Neuronal stem cell (in vitro differentiated cells): ENCODE data around the gene MYL10.

Experiments
- DNase-seq: peaks from one replicate; pipeline ENCODE4 v3.0.0-alpha.2; 2013; ENCODE audit warnings: low spot score
- H2AFZ ChIP-seq: one replicate; pipeline ENCODE4 v1.6.1; 2013; ENCODE audit warnings: mild to moderate bottlenecking, low read length, inconsistent platforms
- H2AK5ac ChIP-seq: 2 replicates; pipeline ENCODE4 v1.6.1; 2013; ENCODE audit warnings: low read depth, mild to moderate bottlenecking, inconsistent platforms, low read length, moderate library complexity, mixed read lengths
- H2BK120ac ChIP-seq: 2 replicates; pipeline ENCODE4 v1.6.1; 2013; ENCODE audit warnings: low read depth, mild to moderate bottlenecking, inconsistent platforms, low read length, moderate library complexity, mixed read lengths
- H2BK12ac ChIP-seq: one replicate; pipeline ENCODE4 v1.6.1; 2013; ENCODE audit warnings: low read length, inconsistent platforms
- H2BK15ac ChIP-seq: 2 replicates; pipeline ENCODE4 v1.6.1; 2013; ENCODE audit warnings: mild to moderate bottlenecking, low read length, inconsistent platforms, mixed read lengths
- H2BK5ac ChIP-seq: one replicate; pipeline ENCODE4 v1.6.1; 2013; ENCODE audit warnings: inconsistent platforms, mild to moderate bottlenecking, low read length, moderate library complexity
- H3K14ac ChIP-seq: one replicate; pipeline ENCODE4 v1.6.1; 2013; ENCODE audit warnings: low read length, inconsistent platforms
- H3K18ac ChIP-seq: 2 replicates; pipeline ENCODE4 v1.6.1; 2013; ENCODE audit warnings: low read length, inconsistent platforms
- H3K23ac ChIP-seq: 2 replicates; pipeline ENCODE4 v1.6.1; 2013; ENCODE audit warnings: low read depth, mild to moderate bottlenecking, mixed read lengths, low read length, inconsistent platforms; ENCODE audit not compliant: poor library complexity
- H3K27ac ChIP-seq: replicated peaks from 3 replicates; pipeline ENCODE4 v1.5.1; 2013; ENCODE audit warnings: low read length, inconsistent platforms
- H3K27me3 ChIP-seq, 3 experiments: 2 replicates each; pipeline ENCODE4 v1.6.1; 2013; ENCODE audit warnings: low read length in 3 of 3, mild to moderate bottlenecking in 2 of 3, inconsistent platforms in 1 of 3, low read depth in 1 of 3, mixed read lengths in 1 of 3, moderate library complexity in 1 of 3; ENCODE audit not compliant: control insufficient read depth in 3 of 3, insufficient read depth in 3 of 3
- H3K36me3 ChIP-seq, 2 donors: replicated peaks in 1 of 2; 2 replicates each; pipeline ENCODE4 v1.6.1; 2013; ENCODE audit warnings: low read length in 2 of 2; ENCODE audit not compliant: control insufficient read depth in 2 of 2, insufficient read depth in 2 of 2
- H3K4ac ChIP-seq: 2 replicates; pipeline ENCODE4 v1.6.1; 2013; ENCODE audit warnings: inconsistent platforms, mild to moderate bottlenecking, low read length, moderate library complexity
- H3K4me1 ChIP-seq, 2 donors: 1 replicate in 1 of 2; 2 replicates in 1 of 2; pipeline ENCODE4 v1.6.1; 2013; ENCODE audit warnings: low read length in 2 of 2, low read depth in 1 of 2; ENCODE audit not compliant: control insufficient read depth in 2 of 2, insufficient read depth in 1 of 2
- H3K4me2 ChIP-seq: one replicate; pipeline ENCODE4 v1.6.1; 2013; ENCODE audit warnings: mild to moderate bottlenecking, low read length, inconsistent platforms; ENCODE audit not compliant: insufficient read depth, poor library complexity, severe bottlenecking
- H3K4me3 ChIP-seq, 2 donors: 2 replicates each; pipeline ENCODE4 v1.5.1; 2013; ENCODE audit warnings: low read length in 2 of 2, mild to moderate bottlenecking in 2 of 2, inconsistent platforms in 1 of 2, moderate library complexity in 1 of 2
- H3K79me1 ChIP-seq: one replicate; pipeline ENCODE4 v1.6.1; 2013; ENCODE audit warnings: low read depth, mild to moderate bottlenecking, inconsistent platforms, low read length, moderate library complexity
- H3K9ac ChIP-seq: one replicate; pipeline ENCODE4 v1.6.1; 2013; ENCODE audit warnings: mild to moderate bottlenecking, low read depth, low read length, inconsistent platforms; ENCODE audit not compliant: poor library complexity
- H3K9me3 ChIP-seq, 2 donors: replicated peaks in 1 of 2; 2 replicates each; pipeline versions ENCODE3 to v1.6.1; 2013; ENCODE audit warnings: low read length in 2 of 2, mild to moderate bottlenecking in 2 of 2, inconsistent platforms in 1 of 2, low read depth in 1 of 2, mixed read lengths in 1 of 2, moderate library complexity in 1 of 2; ENCODE audit not compliant: control insufficient read depth in 2 of 2, insufficient read depth in 1 of 2
- H4K8ac ChIP-seq: one replicate; pipeline ENCODE4 v1.6.1; 2013; ENCODE audit warnings: low read depth, mild to moderate bottlenecking, inconsistent platforms, low read length, moderate library complexity
- H4K91ac ChIP-seq: one replicate; pipeline ENCODE4 v1.6.1; 2013; ENCODE audit warnings: low read length, low read depth, mild to moderate bottlenecking, inconsistent platforms; ENCODE audit not compliant: poor library complexity
- WGBS, 2 donors: extraction: QIAGEN DNeasy Blood & Tissue Kit; methylation state at CpG; one replicate each; pipeline ENCODE4 v1.1.7; 2013; ENCODE audit warnings: missing lambda C conversion rate in 2 of 2, mixed read lengths in 1 of 2; ENCODE audit not compliant: insufficient read length in 2 of 2, insufficient replicate concordance in 1 of 2; ENCODE audit errors: extremely low coverage in 2 of 2; 5-methylcytosine and 5-hydroxymethylcytosine counted together

The MYL10 gene

DNA sequence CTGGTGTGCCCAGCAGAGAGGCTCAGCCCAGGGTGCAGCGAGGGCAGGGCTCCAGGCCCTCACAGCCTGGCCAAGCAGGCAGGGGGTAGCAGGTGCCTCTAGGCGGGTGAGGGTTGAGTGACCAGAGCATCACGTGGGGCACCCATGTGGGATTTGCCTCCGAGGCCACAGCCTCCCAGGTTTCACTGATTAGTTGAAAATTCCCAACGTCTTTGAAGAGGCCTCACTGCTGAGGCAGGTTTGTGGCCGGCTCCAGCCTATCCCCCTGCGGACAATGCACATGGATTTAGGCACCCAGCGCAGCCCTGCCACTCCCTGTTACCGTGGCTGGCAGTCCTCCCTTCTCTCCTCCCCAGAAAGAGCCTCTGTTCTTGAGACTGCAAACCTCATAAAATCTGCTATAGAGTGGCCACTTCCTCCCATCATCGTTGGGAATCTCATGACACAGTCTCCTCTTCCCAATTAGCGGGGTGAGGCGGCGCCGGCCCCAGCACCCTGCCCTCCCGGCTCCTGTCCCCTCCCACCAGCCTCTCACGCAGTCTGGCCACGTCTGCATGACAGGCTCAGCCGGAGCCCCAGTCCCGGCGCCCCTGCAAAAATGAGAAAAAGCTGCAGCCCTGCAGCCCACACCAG is 10.8 kb downstream of the MYL10 start:
- H4K8ac ChIP-seq: peak overlapping the region; percentile 88
- no peaks in the 10 kb centered on the region for H3K9me3 ChIP-seq
- H2BK120ac ChIP-seq: peak overlapping the region; percentile 48
- H3K4ac ChIP-seq: no peak overlapping the region
- H3K23ac ChIP-seq: no peak overlapping the region
- H3K4me3 ChIP-seq: no peak overlapping the region
- peak overlapping the region; percentile 79 for H3K9ac ChIP-seq
- H3K36me3 ChIP-seq: no peaks in the 10 kb centered on the region
- H2AFZ ChIP-seq: peak overlapping the region; percentile 64
- H3K27me3 ChIP-seq: peaks cover 0 to 40% (median 0%) of the 10 kb centered on the region in 3 experiments
- no peak for DNase-seq
- no peak overlapping the region for H4K91ac ChIP-seq
- H3K4me1 ChIP-seq: peaks cover 0 to 8% of the 10 kb centered on the region in 2 donors
- H3K4me2 ChIP-seq: no peak overlapping the region
- H3K14ac ChIP-seq: no peak overlapping the region
- no peak overlapping the region for H2BK12ac ChIP-seq
- no peak overlapping the region for H3K27ac ChIP-seq
- H3K18ac ChIP-seq: peak overlapping the region; percentile 89
- H2AK5ac ChIP-seq: peak overlapping the region; percentile 65
- H3K79me1 ChIP-seq: peaks cover 4% of the 10 kb centered on the region
- no peak overlapping the region for H2BK15ac ChIP-seq
- H2BK5ac ChIP-seq: no peak overlapping the region
- no CpG with 5 or more reads among the region's 20 CpGs for WGBS, 2 donors

DNA sequence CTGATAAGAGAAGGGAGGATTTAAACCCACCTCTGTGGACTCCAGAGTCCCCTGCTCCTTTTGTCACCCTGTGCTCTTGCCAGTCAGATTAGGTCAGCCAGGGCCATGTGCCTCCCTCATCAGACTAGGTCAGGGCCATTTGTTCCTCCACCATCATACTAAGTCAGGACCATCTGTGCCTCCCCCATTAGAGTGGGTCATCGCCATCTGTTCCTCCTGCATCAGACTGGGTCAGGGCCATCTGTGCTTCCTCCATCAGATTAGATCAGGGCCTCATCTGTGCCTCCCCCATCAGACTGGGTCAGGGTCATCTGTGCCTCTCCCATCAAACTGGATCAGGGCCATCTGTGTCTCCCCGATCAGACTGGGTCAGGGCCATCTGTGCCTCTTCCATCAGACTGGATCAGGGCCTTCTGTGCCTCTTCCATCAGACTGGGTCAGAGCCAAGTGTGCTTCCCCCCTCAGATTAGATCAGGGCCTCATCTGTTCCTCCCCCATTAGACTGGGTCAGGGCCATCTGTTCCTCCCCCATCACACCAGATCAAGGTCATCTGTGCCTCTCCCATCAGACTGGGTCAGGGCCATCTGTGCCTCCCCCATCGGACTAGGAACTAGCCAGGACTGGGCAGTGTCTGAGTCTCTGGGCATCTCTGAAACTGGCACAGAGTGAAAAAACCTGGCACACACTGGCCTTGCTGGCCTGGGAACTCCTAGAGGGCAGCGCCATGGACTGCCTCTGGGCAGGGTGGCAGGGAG is 11.5 kb downstream of the MYL10 start:
- H2BK120ac ChIP-seq: peak overlapping the region; percentile 48
- no peak overlapping the region for H3K14ac ChIP-seq
- peaks cover 4 to 9% of the 10 kb centered on the region in 2 donors for H3K4me1 ChIP-seq
- H3K27ac ChIP-seq: no peak overlapping the region
- DNase-seq: no peak
- no peak overlapping the region for H2BK5ac ChIP-seq
- H2BK15ac ChIP-seq: no peak overlapping the region
- H3K4ac ChIP-seq: peak overlapping the region; percentile 10
- H3K9ac ChIP-seq: peak overlapping the region; percentile 79
- no peak overlapping the region for H4K91ac ChIP-seq
- peaks cover 4% of the 10 kb centered on the region for H3K79me1 ChIP-seq
- H3K36me3 ChIP-seq: no peaks in the 10 kb centered on the region
- no CpG with 5 or more reads among the region's 4 CpGs for WGBS, 2 donors
- no peak overlapping the region for H2BK12ac ChIP-seq
- no peak overlapping the region for H3K4me3 ChIP-seq
- H4K8ac ChIP-seq: peak overlapping the region; percentile 88
- peaks cover 0 to 41% (median 0%) of the 10 kb centered on the region in 3 experiments for H3K27me3 ChIP-seq
- H2AFZ ChIP-seq: no peak overlapping the region
- no peak overlapping the region for H3K4me2 ChIP-seq
- H2AK5ac ChIP-seq: peak overlapping the region; percentile 65
- peak overlapping the region; percentile 89 for H3K18ac ChIP-seq
- H3K9me3 ChIP-seq: no peaks in the 10 kb centered on the region
- H3K23ac ChIP-seq: no peak overlapping the region

- Histone ChIP-seq H3K4me2 (no peak overlapping the region), H2BK120ac (peak overlapping the region; percentile 51), H2BK12ac (peak overlapping the region; percentile 80), H3K9me3 (no peaks in the 10 kb centered on the region), H3K4me3 (no peak overlapping the region), H4K91ac (no peak overlapping the region), H3K4ac (no peak overlapping the region), H3K27me3 (peaks cover 0 to 40% (median 0%) of the 10 kb centered on the region in 3 experiments), H2AFZ (no peak overlapping the region), H3K23ac (peak overlapping the region; percentile 59), H3K9ac (no peak overlapping the region), H3K4me1 (peaks cover 4 to 7% of the 10 kb centered on the region in 2 donors), H2BK15ac (peak overlapping the region; percentile 81), H3K14ac (peak overlapping the region; percentile 65), H3K79me1 (peaks cover 4% of the 10 kb centered on the region), H3K27ac (no peak overlapping the region), H3K18ac (peak overlapping the region; percentile 62), H2BK5ac (peak overlapping the region; percentile 45), H2AK5ac (peak overlapping the region; percentile 17), H3K36me3 (no peaks in the 10 kb centered on the region), H4K8ac (no peak overlapping the region)
- no peak for DNase-seq
- WGBS, 2 donors: no CpG with 5 or more reads among the region's 8 CpGs
Measured at GRCh38 chr7:101615446-101615845, 13.7 kb downstream of the MYL10 start.

GRCh38 chr7:101614939-101615302 is 14.2 kb downstream of the MYL10 start:
- H2BK15ac ChIP-seq: peak overlapping the region; percentile 81
- WGBS, 2 donors: no CpG with 5 or more reads among the region's 9 CpGs
- peak overlapping the region; percentile 18 for H3K4ac ChIP-seq
- no peak overlapping the region for H2AFZ ChIP-seq
- H3K9me3 ChIP-seq: no peaks in the 10 kb centered on the region
- peak overlapping the region; percentile 89 for H3K18ac ChIP-seq
- peak overlapping the region; percentile 85 for H2AK5ac ChIP-seq
- no peak overlapping the region for H3K9ac ChIP-seq
- no peak overlapping the region for H2BK12ac ChIP-seq
- H3K79me1 ChIP-seq: peaks cover 4% of the 10 kb centered on the region
- DNase-seq: no peak
- H2BK5ac ChIP-seq: peak overlapping the region; percentile 45
- no peak overlapping the region for H3K4me3 ChIP-seq
- H3K4me1 ChIP-seq: peaks cover 4 to 7% of the 10 kb centered on the region in 2 donors
- no peak overlapping the region for H3K27ac ChIP-seq
- H3K27me3 ChIP-seq: peaks cover 0 to 40% (median 0%) of the 10 kb centered on the region in 3 experiments
- peak overlapping the region; percentile 59 for H3K23ac ChIP-seq
- H2BK120ac ChIP-seq: peak overlapping the region; percentile 51
- no peak overlapping the region for H3K4me2 ChIP-seq
- no peaks in the 10 kb centered on the region for H3K36me3 ChIP-seq
- H4K91ac ChIP-seq: no peak overlapping the region
- no peak overlapping the region for H3K14ac ChIP-seq
- no peak overlapping the region for H4K8ac ChIP-seq
